ENCODE measurements around the gene RBP4.

DNA sequence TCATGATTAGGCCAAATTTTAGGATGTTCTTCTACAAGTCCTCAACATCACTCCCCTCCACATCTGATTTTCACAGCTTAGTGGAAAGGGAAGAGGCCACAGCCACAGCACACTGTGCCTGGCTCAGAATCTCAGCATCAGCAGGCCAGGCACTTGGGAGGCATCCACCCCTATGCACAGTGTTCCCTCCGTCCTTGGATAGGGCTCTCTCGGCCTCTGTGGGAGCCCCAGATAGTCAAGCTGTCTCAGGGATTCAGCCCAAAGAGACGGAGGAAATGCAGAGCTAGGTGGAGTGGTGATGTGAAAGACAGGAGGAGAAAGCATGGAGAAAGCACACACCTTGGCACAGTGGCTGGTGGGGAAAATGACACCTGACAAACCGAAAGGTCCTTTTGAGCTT is 1.3 kb downstream of the RBP4 start:
- TF ChIP-seq RAD21 (IDR thresholded peaks at IDR 0.05; ENCODE audit: low read depth) (no peak), EP300 (IDR thresholded peaks at IDR 0.05; ENCODE audit: borderline replicate concordance) (no peak), EGR1 (IDR thresholded peaks at IDR 0.05) (no peak), YY1 (IDR thresholded peaks at IDR 0.05; ENCODE audit: low read depth) (no peak), CEBPB (IDR thresholded peaks at IDR 0.05) (no peak), TCF12 (IDR thresholded peaks at IDR 0.05; ENCODE audit: low read depth) (no peak), TAF1 (IDR thresholded peaks at IDR 0.05; ENCODE audit: low read depth) (no peak)
- TF ChIP-seq, protein P1, sequence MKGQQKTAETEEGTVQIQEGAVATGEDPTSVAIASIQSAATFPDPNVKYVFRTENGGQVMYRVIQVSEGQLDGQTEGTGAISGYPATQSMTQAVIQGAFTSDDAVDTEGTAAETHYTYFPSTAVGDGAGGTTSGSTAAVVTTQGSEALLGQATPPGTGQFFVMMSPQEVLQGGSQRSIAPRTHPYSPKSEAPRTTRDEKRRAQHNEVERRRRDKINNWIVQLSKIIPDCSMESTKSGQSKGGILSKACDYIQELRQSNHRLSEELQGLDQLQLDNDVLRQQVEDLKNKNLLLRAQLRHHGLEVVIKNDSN (IDR thresholded peaks at IDR 0.05), result no peak
- TF ChIP-seq, protein P2, sequence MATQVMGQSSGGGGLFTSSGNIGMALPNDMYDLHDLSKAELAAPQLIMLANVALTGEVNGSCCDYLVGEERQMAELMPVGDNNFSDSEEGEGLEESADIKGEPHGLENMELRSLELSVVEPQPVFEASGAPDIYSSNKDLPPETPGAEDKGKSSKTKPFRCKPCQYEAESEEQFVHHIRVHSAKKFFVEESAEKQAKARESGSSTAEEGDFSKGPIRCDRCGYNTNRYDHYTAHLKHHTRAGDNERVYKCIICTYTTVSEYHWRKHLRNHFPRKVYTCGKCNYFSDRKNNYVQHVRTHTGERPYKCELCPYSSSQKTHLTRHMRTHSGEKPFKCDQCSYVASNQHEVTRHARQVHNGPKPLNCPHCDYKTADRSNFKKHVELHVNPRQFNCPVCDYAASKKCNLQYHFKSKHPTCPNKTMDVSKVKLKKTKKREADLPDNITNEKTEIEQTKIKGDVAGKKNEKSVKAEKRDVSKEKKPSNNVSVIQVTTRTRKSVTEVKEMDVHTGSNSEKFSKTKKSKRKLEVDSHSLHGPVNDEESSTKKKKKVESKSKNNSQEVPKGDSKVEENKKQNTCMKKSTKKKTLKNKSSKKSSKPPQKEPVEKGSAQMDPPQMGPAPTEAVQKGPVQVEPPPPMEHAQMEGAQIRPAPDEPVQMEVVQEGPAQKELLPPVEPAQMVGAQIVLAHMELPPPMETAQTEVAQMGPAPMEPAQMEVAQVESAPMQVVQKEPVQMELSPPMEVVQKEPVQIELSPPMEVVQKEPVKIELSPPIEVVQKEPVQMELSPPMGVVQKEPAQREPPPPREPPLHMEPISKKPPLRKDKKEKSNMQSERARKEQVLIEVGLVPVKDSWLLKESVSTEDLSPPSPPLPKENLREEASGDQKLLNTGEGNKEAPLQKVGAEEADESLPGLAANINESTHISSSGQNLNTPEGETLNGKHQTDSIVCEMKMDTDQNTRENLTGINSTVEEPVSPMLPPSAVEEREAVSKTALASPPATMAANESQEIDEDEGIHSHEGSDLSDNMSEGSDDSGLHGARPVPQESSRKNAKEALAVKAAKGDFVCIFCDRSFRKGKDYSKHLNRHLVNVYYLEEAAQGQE (IDR thresholded peaks at IDR 0.05; ENCODE audit: low read depth), result no peak
- TF ChIP-seq, protein P3, sequence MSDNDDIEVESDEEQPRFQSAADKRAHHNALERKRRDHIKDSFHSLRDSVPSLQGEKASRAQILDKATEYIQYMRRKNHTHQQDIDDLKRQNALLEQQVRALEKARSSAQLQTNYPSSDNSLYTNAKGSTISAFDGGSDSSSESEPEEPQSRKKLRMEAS (IDR thresholded peaks at IDR 0.05), result no peak

Measured in Ishikawa (cell line).